Body of pancreas (tissue), 4 donors: ENCODE data around the gene ARL14EP. TPM values are rescaled to one million over a fixed set of nuclear protein-coding genes. Genes with fewer than 3 reads are reported as not detected.

Source experiments
- ATAC-seq: fragments of 150-250 bp; one replicate; pipeline ENCODE4 v1.9.1; 2016
- DNase-seq, 4 donors: peaks; one replicate each; pipeline ENCODE4 v3.0.0-alpha.2; 2019
- H3K27ac ChIP-seq, 4 donors: fragments of 200-600 bp; sonication (generic); 1 replicate in 3 of 4; 2 replicates in 1 of 4; pipeline versions ENCODE4 v1.5.1 to v1.6.1; 2016 to 2019; ENCODE audit warnings: mild to moderate bottlenecking in 1 of 4, mixed read lengths in 1 of 4, moderate library complexity in 1 of 4
- H3K27me3 ChIP-seq, 2 donors: fragments of 200-600 bp; sonication (generic); one replicate each; pipeline ENCODE4 v1.6.0; 2016; ENCODE audit warnings: mild to moderate bottlenecking in 1 of 2
- H3K36me3 ChIP-seq, 2 donors: fragments of 200-600 bp; sonication (generic); replicated peaks in 1 of 2; 2 replicates each; pipeline ENCODE4 v1.5.1; 2016; ENCODE audit warnings: low read depth in 2 of 2; ENCODE audit not compliant: insufficient read depth in 1 of 2
- H3K4me1 ChIP-seq: fragments of 200-600 bp; sonication (generic); one replicate; pipeline ENCODE4 v1.6.0; 2016
- H3K4me3 ChIP-seq, 2 donors: fragments of 200-600 bp; sonication (generic); 1 replicate in 1 of 2; 2 replicates in 1 of 2; pipeline ENCODE4 v1.5.1; 2016 to 2019
- H3K9me3 ChIP-seq, 3 donors: fragments of 200-600 bp; sonication (generic); 1 replicate in 2 of 3; 2 replicates in 1 of 3; pipeline ENCODE4 v1.5.1; 2016
- POLR2A ChIP-seq, 3 donors: fragments of 450-650 bp; IDR thresholded peaks; one replicate each; pipeline ENCODE4 v1.6.1; 2016; ENCODE audit warnings: antibody characterized with exemption in 3 of 3, mild to moderate bottlenecking in 2 of 3
- WGBS, 2 donors: methylation state at CpG; one replicate each; pipeline ENCODE4 v1.1.5; 2017; 5-methylcytosine and 5-hydroxymethylcytosine counted together
- intact Hi-C: fragments of 100-400 bp; cut with DNase I; formaldehyde crosslinking; loops from one replicate; pipeline ENCODE4 v1.15.1; 2023
- total RNA-seq, 2 donors: library from RNA; depleted of rRNA; stranded (reverse); fragments of >200 nt; gene quantifications; one replicate each; pipeline ENCODE4 v1.1.0, GENCODE V29; 2016
- TF ChIP-seq, protein P1 (sequence below), 7 experiments: fragments of 450-650 bp in 4 of 7; fragments of 200-600 bp in 3 of 7; sonication (generic) in 3 of 7; IDR thresholded peaks; one replicate each; pipeline ENCODE4 v1.5.1; 2016 to 2019; ENCODE audit warnings: antibody characterized with exemption in 7 of 7

The ARL14EP gene
- 10 to 100 TPM in 1 of 2 donors, 1 to 10 TPM in 1; 7.9 to 12.5 TPM for total RNA-seq

DNA sequence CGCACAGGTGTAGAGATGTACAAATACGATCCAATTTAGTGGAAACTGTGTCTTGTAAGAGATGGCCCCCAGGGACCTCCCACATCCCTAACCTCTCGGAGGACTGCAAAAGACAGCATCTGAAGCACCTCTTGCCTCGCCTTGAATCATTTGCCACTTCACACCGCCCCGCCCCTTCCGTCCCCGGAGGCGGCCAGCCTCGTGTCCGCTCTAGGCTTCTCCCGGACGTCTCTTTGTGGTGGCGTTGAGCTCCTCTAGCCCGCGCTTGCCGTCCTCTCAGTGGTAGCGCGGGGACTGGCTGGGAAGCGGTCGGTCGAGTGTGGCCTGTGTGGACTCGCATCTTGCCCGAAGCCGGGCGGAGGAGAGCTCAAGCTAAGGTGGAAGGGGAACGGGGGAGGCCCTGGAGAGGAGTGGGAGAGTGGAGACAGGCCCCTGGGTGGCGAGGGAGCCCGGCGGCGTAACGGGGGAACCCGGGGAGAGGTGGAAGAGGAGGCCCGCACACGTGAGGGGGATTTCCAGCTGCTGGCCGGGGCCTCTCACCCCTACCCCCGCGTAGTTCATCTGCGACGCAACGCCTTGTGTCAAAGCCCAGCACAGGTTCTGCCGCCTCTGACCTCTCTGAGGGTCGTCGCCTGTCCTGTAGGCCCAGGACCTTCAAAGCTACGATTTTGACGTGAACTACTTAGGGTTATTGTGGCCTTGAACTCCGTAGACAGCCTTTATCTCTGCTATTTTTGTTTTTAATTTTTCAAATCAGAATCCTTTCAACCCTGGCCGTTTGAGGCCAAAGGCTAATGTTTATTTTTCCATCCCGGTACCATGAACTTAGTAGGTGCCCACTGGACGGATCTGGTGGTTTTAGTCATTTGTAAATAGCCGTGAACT, at the start of gene ARL14EP:
TSS of gene ARL14EP (plus strand) at position 279 of the 885 bp plus-strand sequence. CDS start 7,845 bp downstream, outside the sequence.
- intact Hi-C loops = no loop called here
- Histone ChIP-seq H3K4me3 (peak within 1 kb of the TSS; percentile 37 to 69), H3K36me3 (no peaks in the 10 kb centered on the region), H3K27ac (peak within 1 kb of the TSS; percentile 55 to 86 (median 82)), H3K27me3 (no peaks in the 10 kb centered on the region), H3K9me3 (no peaks in the 10 kb centered on the region), H3K4me1 (peaks cover 20% of the 10 kb centered on the region)
- ATAC-seq = peak; percentile 99
- 0% methylated on average over 31 to 51 of the region's 51 CpGs for WGBS, 2 donors
- TF ChIP-seq, protein P1, sequence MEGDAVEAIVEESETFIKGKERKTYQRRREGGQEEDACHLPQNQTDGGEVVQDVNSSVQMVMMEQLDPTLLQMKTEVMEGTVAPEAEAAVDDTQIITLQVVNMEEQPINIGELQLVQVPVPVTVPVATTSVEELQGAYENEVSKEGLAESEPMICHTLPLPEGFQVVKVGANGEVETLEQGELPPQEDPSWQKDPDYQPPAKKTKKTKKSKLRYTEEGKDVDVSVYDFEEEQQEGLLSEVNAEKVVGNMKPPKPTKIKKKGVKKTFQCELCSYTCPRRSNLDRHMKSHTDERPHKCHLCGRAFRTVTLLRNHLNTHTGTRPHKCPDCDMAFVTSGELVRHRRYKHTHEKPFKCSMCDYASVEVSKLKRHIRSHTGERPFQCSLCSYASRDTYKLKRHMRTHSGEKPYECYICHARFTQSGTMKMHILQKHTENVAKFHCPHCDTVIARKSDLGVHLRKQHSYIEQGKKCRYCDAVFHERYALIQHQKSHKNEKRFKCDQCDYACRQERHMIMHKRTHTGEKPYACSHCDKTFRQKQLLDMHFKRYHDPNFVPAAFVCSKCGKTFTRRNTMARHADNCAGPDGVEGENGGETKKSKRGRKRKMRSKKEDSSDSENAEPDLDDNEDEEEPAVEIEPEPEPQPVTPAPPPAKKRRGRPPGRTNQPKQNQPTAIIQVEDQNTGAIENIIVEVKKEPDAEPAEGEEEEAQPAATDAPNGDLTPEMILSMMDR (IDR thresholded peaks at IDR 0.05) = no peak
- TF ChIP-seq POLR2A (IDR thresholded peaks at IDR 0.05) = peak; percentile 87 to 98 (median 97)
- DNase-seq = peak; percentile 91 to 94 (median 94)

DNA sequence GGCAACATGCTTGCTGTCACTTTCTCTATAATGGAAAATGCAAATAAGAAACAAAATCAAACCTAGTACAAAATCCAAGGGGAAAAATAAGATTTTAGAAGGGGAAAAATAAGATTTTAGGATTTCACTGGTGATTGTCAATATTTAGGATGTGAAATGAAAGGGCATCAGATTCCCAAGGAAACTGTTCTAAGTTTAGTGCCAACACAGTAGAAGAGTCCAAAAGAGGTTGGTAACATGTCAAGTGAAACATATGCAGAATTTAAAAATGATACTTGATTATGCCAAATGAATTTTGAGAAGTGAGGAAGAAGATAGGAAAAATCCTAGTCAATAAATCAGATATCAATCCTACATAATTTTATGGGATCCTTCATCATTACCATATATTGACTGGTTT, 45.7 kb upstream of the ARL14EP start:
- TF ChIP-seq, protein P1 (IDR thresholded peaks at IDR 0.05) = no peak
- no peak for TF ChIP-seq POLR2A (IDR thresholded peaks at IDR 0.05)
- intact Hi-C loops = no loop called here
- no peaks in the 10 kb centered on the region for H3K9me3 ChIP-seq
- DNase-seq (no peak), ATAC-seq (no peak)
- no peak overlapping the region for H3K27ac ChIP-seq
- no peaks in the 10 kb centered on the region for H3K27me3 ChIP-seq
- H3K36me3 ChIP-seq = no peaks in the 10 kb centered on the region
- no peaks in the 10 kb centered on the region for H3K4me1 ChIP-seq
- H3K4me3 ChIP-seq = no peak overlapping the region

DNA sequence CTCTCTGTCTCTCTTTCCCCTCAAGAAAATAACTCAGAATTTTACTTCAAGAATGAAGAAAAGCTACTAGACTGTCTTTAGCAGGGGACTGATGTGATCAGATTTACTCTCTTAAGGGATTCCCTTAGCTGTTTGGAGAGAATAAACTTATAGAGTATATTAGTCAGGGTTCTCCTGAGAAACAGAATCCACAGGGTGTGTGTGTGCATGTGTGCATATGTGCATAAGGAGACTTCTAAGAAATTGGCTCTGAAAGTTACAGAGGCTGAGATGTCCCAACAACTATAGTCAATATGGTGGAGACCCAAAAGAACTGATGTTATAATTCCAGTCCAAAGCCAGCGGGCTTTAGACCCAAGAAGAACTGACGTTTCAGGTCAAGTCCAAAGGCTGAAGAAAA, 43.1 kb upstream of the ARL14EP start:
- ATAC-seq (no peak), DNase-seq (no peak)
- H3K9me3 ChIP-seq = no peaks in the 10 kb centered on the region
- no peak for TF ChIP-seq POLR2A (IDR thresholded peaks at IDR 0.05)
- TF ChIP-seq, protein P1 (IDR thresholded peaks at IDR 0.05) = no peak
- H3K36me3 ChIP-seq = no peaks in the 10 kb centered on the region
- H3K4me1 ChIP-seq = no peaks in the 10 kb centered on the region
- H3K4me3 ChIP-seq = no peak overlapping the region
- H3K27me3 ChIP-seq = no peaks in the 10 kb centered on the region
- intact Hi-C loops = no loop called here
- no peak overlapping the region for H3K27ac ChIP-seq
- WGBS, 2 donors = 65 to 77% methylated on average over 2 of the region's 2 CpGs

DNA sequence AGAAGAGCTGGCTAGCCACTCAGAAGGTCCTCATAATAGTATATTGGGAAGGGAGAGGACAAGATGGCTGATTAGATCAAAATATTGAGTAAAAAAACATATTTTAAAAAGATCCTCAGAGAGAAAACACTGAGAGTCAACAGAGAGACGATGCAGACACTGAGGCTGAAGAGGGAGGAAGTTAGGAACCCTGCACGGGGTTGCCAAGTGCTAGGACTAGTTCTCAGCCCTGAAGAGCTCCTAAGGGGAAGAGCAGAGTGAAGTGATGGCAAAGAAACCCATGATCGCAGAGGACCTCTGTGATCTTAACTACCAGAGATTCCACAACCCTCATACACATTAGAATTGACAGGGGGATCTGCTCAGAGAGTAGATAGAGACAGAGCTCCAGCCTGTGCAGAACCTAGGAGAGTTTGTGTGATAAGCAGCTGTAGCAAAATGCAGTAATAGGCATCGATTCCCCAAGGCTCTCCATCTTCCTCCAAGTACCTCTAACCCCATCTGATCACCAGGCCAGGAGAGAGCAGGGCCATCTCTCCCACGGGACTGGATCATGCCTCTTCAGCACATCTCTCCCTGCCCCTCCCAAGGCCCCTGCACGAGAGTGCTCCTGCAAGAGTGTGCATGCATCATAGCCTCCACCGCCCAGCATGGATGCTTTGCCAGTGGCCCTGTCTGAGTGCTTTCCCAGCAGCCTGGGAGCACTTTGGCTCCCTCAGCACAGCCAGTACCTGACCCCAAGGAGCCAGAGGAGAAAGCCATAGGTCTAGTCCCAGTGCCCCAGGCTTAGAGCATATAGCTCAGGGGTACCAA, 41.2 kb upstream of the ARL14EP start:
- H3K4me1 ChIP-seq = no peaks in the 10 kb centered on the region
- WGBS, 2 donors = 57 to 58% methylated on average over 5 to 7 of the region's 7 CpGs

More for the DNA sequence above, 41.2 kb upstream of the ARL14EP start:
- no peaks in the 10 kb centered on the region for H3K36me3 ChIP-seq
- no peaks in the 10 kb centered on the region for H3K9me3 ChIP-seq
- no peaks in the 10 kb centered on the region for H3K27me3 ChIP-seq
- intact Hi-C loops = no loop called here
- ATAC-seq (no peak), DNase-seq (no peak)
- TF ChIP-seq, protein P1 (IDR thresholded peaks at IDR 0.05) = no peak
- no peak for TF ChIP-seq POLR2A (IDR thresholded peaks at IDR 0.05)
- H3K4me3 ChIP-seq = no peak overlapping the region
- H3K27ac ChIP-seq = no peak overlapping the region
